ENCODE measurements around the gene WNT9B. TPM values are rescaled to one million over a fixed set of nuclear protein-coding genes. Genes with fewer than 3 reads are reported as not detected.
A peak's percentile ranks its signal among the peaks of the same experiment; 100 is the strongest.

The WNT9B gene
- total RNA-seq, 1 experiment from 2014 or later = 0.70 TPM

DNA sequence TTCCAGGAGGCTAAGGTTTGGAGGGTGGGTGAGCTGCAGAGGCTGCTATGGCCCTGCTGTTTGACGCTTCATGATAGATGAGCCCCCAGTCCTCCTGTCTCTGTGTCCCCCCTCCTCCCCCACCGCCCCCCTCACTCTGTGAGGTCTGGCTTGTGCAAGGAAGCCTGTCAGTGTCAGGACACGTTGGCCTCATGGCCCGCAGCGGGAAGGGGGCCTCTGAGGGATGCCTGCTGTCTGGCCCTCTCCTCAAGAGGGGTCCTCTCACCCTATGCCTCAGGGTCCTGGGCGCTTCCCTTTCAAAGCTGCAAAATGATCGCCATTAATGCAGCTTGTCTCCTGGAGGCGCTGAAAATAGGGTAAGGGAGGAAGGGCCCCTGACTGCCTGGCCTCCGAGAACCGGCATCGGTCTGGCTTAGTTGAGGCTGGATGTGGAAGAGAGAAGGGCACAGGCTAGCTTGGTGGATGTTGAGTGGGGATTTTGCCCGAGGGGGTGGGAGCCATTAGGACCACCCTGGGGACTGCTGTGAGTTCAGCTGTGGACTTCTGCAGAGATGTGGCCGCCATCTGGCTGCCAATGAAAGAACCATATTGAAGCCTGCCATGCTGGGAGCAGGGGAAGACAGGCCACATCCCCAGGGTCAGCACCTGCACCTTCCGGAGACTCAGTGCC lies 56.8 kb downstream of the WNT9B start:
- H2BK12ac ChIP-seq (ENCODE audit: insufficient read length, low read depth, low read length) = no peak overlapping the region
- no peaks in the 10 kb centered on the region for H3K27me3 ChIP-seq (ENCODE audit: insufficient read depth, low read length)
- H3K9me3 ChIP-seq (ENCODE audit: control insufficient read depth, low read depth, low read length) = no peaks in the 10 kb centered on the region
- WGBS (ENCODE audit: extremely low coverage, insufficient read length, low lambda C conversion rate) = no CpG with 5 or more reads among the region's 14 CpGs
- H4K8ac ChIP-seq (replicated peaks; ENCODE audit: insufficient read length, low read depth, low read length) = no peak overlapping the region
- H4K91ac ChIP-seq (ENCODE audit: insufficient read length, low read depth, low read length) = no peak overlapping the region
- H3K79me2 ChIP-seq (ENCODE audit: insufficient read depth, low read length) = no peaks in the 10 kb centered on the region
- no peak overlapping the region for H4K5ac ChIP-seq (ENCODE audit: insufficient read length, low read depth, low read length)
- no peak overlapping the region for H2BK20ac ChIP-seq (ENCODE audit: low read depth, low read length, poor library complexity, severe bottlenecking)
- no peaks in the 10 kb centered on the region for H3K79me1 ChIP-seq (ENCODE audit: insufficient read depth, low read depth, low read length, poor library complexity, severe bottlenecking)
- H2BK15ac ChIP-seq (ENCODE audit: low read depth, low read length) = no peak overlapping the region
- peaks cover 9 to 16% of the 10 kb centered on the region in 2 experiments for H3K4me1 Mint-ChIP-seq
- no peaks in the 10 kb centered on the region for H3K4me1 ChIP-seq (ENCODE audit: insufficient read depth, low read length)
- no peak overlapping the region for H3K9ac ChIP-seq (ENCODE audit: extremely low read depth, insufficient read length, low read length)
- H3K23ac ChIP-seq (ENCODE audit: insufficient read length, low read depth, low read length) = no peak overlapping the region
- no peak overlapping the region for H3K4ac ChIP-seq (ENCODE audit: low read depth, low read length)
- H3K56ac ChIP-seq (ENCODE audit: insufficient read length, low read depth, low read length) = no peak overlapping the region
- H4K20me1 ChIP-seq (ENCODE audit: control insufficient read depth, insufficient read depth, insufficient read length) = no peaks in the 10 kb centered on the region
- no peaks in the 10 kb centered on the region for H3K36me3 Mint-ChIP-seq (ENCODE audit: insufficient read depth in 1 of 3, low read depth in 3 of 3)
- no peak overlapping the region for H3T11ph ChIP-seq (ENCODE audit: low read length)
- TF ChIP-seq, protein P1, sequence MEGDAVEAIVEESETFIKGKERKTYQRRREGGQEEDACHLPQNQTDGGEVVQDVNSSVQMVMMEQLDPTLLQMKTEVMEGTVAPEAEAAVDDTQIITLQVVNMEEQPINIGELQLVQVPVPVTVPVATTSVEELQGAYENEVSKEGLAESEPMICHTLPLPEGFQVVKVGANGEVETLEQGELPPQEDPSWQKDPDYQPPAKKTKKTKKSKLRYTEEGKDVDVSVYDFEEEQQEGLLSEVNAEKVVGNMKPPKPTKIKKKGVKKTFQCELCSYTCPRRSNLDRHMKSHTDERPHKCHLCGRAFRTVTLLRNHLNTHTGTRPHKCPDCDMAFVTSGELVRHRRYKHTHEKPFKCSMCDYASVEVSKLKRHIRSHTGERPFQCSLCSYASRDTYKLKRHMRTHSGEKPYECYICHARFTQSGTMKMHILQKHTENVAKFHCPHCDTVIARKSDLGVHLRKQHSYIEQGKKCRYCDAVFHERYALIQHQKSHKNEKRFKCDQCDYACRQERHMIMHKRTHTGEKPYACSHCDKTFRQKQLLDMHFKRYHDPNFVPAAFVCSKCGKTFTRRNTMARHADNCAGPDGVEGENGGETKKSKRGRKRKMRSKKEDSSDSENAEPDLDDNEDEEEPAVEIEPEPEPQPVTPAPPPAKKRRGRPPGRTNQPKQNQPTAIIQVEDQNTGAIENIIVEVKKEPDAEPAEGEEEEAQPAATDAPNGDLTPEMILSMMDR (conservative IDR thresholded peaks at IDR 0.05) = no peak
- no peak overlapping the region for H3K18ac ChIP-seq (ENCODE audit: insufficient read length, low read depth, low read length)
- H3K4me3 Mint-ChIP-seq = no peak overlapping the region
- no peak overlapping the region for H2AK5ac ChIP-seq (ENCODE audit: insufficient read length, low read length)
- peak; percentile 23 for DNase-seq
- H3K9me3 Mint-ChIP-seq = no peaks in the 10 kb centered on the region
- no peaks in the 10 kb centered on the region for H3K23me2 ChIP-seq (ENCODE audit: insufficient read length, low read depth, low read length, poor library complexity, severe bottlenecking)
- no peak overlapping the region for H2AFZ ChIP-seq (ENCODE audit: low read length)
- no peak overlapping the region for H2BK5ac ChIP-seq (ENCODE audit: insufficient read length, low read length)
- H3K14ac ChIP-seq (ENCODE audit: insufficient read depth, low read length) = no peak overlapping the region
- H3K27ac ChIP-seq (ENCODE audit: insufficient read length, low read depth, low read length) = no peak overlapping the region
- no peak overlapping the region for H3K27ac Mint-ChIP-seq
- no peak overlapping the region for H3K4me2 ChIP-seq (ENCODE audit: insufficient read depth, insufficient read length, low read length)
- no peak overlapping the region for H2BK120ac ChIP-seq (ENCODE audit: low read depth, low read length, poor library complexity, severe bottlenecking)
- H3K27me3 Mint-ChIP-seq (ENCODE audit: low read depth) = peaks cover 20% of the 10 kb centered on the region
